ENCODE data around the gene SLC38A1.
"Not testable (repeated sequence)": the region's sequence is repeated elsewhere in the genome, so short reads cannot be mapped to it uniquely, and the experiment has no call there.

The SLC38A1 gene

GRCh38 chr12:46200551-46200950 is 68.3 kb downstream of the SLC38A1 start:
- TF ChIP-seq, protein P1, sequence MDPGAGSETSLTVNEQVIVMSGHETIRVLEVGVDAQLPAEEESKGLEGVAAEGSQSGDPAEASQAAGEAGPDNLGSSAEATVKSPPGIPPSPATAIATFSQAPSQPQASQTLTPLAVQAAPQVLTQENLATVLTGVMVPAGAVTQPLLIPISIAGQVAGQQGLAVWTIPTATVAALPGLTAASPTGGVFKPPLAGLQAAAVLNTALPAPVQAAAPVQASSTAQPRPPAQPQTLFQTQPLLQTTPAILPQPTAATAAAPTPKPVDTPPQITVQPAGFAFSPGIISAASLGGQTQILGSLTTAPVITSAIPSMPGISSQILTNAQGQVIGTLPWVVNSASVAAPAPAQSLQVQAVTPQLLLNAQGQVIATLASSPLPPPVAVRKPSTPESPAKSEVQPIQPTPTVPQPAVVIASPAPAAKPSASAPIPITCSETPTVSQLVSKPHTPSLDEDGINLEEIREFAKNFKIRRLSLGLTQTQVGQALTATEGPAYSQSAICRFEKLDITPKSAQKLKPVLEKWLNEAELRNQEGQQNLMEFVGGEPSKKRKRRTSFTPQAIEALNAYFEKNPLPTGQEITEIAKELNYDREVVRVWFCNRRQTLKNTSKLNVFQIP (CRISPR knock-in tag; IDR thresholded peaks at IDR 0.05; ENCODE audit: borderline replicate concordance, low read depth) = no peak
- no peak for ATAC-seq

GRCh38 chr12:46198913-46199312 is 69.9 kb downstream of the SLC38A1 start:
- TF ChIP-seq, protein P2, sequence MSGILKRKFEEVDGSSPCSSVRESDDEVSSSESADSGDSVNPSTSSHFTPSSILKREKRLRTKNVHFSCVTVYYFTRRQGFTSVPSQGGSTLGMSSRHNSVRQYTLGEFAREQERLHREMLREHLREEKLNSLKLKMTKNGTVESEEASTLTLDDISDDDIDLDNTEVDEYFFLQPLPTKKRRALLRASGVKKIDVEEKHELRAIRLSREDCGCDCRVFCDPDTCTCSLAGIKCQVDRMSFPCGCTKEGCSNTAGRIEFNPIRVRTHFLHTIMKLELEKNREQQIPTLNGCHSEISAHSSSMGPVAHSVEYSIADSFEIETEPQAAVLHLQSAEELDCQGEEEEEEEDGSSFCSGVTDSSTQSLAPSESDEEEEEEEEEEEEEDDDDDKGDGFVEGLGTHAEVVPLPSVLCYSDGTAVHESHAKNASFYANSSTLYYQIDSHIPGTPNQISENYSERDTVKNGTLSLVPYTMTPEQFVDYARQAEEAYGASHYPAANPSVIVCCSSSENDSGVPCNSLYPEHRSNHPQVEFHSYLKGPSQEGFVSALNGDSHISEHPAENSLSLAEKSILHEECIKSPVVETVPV (CRISPR knock-in tag; IDR thresholded peaks at IDR 0.05) = no peak
- TF ChIP-seq CSDC2 (CRISPR knock-in tag; IDR thresholded peaks at IDR 0.05) (no peak), SNAI2 (CRISPR knock-in tag; IDR thresholded peaks at IDR 0.05) (no peak), ZNF8 (CRISPR knock-in tag; IDR thresholded peaks at IDR 0.05) (no peak), ZFP3 (CRISPR knock-in tag; IDR thresholded peaks at IDR 0.05) (no peak), CREB5 (CRISPR knock-in tag; IDR thresholded peaks at IDR 0.05; ENCODE audit: low read depth) (no peak), ZNF565 (CRISPR knock-in tag; conservative IDR thresholded peaks at IDR 0.05; ENCODE audit: low read depth) (no peak), PPARA (CRISPR knock-in tag; IDR thresholded peaks at IDR 0.05; ENCODE audit: borderline replicate concordance) (no peak), GLIS3 (CRISPR knock-in tag; IDR thresholded peaks at IDR 0.05) (no peak), ESRRG (CRISPR knock-in tag; IDR thresholded peaks at IDR 0.05) (no peak), TCF4 (CRISPR knock-in tag; IDR thresholded peaks at IDR 0.05; ENCODE audit: borderline replicate concordance) (no peak), BACH2 (CRISPR knock-in tag; IDR thresholded peaks at IDR 0.05; ENCODE audit: borderline replicate concordance) (no peak)
- TF ChIP-seq, protein P1 (CRISPR knock-in tag; IDR thresholded peaks at IDR 0.05; ENCODE audit: borderline replicate concordance, low read depth) = no peak
- TF ChIP-seq, protein P3, sequence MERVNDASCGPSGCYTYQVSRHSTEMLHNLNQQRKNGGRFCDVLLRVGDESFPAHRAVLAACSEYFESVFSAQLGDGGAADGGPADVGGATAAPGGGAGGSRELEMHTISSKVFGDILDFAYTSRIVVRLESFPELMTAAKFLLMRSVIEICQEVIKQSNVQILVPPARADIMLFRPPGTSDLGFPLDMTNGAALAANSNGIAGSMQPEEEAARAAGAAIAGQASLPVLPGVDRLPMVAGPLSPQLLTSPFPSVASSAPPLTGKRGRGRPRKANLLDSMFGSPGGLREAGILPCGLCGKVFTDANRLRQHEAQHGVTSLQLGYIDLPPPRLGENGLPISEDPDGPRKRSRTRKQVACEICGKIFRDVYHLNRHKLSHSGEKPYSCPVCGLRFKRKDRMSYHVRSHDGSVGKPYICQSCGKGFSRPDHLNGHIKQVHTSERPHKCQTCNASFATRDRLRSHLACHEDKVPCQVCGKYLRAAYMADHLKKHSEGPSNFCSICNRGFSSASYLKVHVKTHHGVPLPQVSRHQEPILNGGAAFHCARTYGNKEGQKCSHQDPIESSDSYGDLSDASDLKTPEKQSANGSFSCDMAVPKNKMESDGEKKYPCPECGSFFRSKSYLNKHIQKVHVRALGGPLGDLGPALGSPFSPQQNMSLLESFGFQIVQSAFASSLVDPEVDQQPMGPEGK (CRISPR knock-in tag; IDR thresholded peaks at IDR 0.05; ENCODE audit: borderline replicate concordance) = no peak
- TF ChIP-seq, protein P4, sequence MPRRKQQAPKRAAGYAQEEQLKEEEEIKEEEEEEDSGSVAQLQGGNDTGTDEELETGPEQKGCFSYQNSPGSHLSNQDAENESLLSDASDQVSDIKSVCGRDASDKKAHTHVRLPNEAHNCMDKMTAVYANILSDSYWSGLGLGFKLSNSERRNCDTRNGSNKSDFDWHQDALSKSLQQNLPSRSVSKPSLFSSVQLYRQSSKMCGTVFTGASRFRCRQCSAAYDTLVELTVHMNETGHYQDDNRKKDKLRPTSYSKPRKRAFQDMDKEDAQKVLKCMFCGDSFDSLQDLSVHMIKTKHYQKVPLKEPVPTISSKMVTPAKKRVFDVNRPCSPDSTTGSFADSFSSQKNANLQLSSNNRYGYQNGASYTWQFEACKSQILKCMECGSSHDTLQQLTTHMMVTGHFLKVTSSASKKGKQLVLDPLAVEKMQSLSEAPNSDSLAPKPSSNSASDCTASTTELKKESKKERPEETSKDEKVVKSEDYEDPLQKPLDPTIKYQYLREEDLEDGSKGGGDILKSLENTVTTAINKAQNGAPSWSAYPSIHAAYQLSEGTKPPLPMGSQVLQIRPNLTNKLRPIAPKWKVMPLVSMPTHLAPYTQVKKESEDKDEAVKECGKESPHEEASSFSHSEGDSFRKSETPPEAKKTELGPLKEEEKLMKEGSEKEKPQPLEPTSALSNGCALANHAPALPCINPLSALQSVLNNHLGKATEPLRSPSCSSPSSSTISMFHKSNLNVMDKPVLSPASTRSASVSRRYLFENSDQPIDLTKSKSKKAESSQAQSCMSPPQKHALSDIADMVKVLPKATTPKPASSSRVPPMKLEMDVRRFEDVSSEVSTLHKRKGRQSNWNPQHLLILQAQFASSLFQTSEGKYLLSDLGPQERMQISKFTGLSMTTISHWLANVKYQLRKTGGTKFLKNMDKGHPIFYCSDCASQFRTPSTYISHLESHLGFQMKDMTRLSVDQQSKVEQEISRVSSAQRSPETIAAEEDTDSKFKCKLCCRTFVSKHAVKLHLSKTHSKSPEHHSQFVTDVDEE (CRISPR knock-in tag; IDR thresholded peaks at IDR 0.05) = no peak
- no peak for ATAC-seq

DNA sequence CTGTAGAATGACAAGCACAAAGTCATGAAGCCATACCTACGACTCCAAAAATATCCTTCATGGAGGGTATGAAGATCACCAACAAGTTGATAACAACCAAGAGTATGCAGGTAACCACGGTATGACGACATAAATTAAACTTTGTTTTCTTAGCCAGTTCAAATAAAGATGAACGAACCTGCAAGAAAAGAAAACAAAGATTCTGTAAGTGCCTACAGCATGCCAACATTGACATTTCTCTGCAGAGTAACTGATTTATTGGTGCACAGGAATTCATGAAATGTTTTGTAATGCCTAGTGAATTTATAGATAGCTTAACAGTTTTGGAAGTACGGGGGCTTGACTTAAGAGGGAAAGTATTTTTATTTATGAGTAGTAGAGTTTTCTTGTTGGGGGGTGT is 71.0 kb downstream of the SLC38A1 start:
- no peak for TF ChIP-seq RARB (CRISPR knock-in tag; IDR thresholded peaks at IDR 0.05)
- TF ChIP-seq ZC3H10 (CRISPR knock-in tag; IDR thresholded peaks at IDR 0.05) = no peak
- no peak for TF ChIP-seq CREB5 (CRISPR knock-in tag; IDR thresholded peaks at IDR 0.05; ENCODE audit: low read depth)
- no peak for TF ChIP-seq ARNTL (CRISPR knock-in tag; IDR thresholded peaks at IDR 0.05; ENCODE audit: borderline replicate concordance, low read depth)
- TF ChIP-seq SNAI2 (CRISPR knock-in tag; IDR thresholded peaks at IDR 0.05) = no peak
- TF ChIP-seq, protein P3 (CRISPR knock-in tag; IDR thresholded peaks at IDR 0.05; ENCODE audit: borderline replicate concordance) = no peak
- TF ChIP-seq ZNF8 (CRISPR knock-in tag; IDR thresholded peaks at IDR 0.05) = no peak
- TF ChIP-seq TCF4 (CRISPR knock-in tag; IDR thresholded peaks at IDR 0.05; ENCODE audit: borderline replicate concordance) = no peak
- no peak for TF ChIP-seq CSDC2 (CRISPR knock-in tag; IDR thresholded peaks at IDR 0.05)
- no peak for ATAC-seq

- ATAC-seq = not testable (repeated sequence)
Observed at GRCh38 chr12:46190533-46190932, 78.3 kb downstream of the SLC38A1 start.
